ENCODE data around the gene LYPLA2.
A peak's percentile ranks its signal among the peaks of the same experiment; 100 is the strongest.
"Not testable (repeated sequence)": the region's sequence is repeated elsewhere in the genome, so short reads cannot be mapped to it uniquely, and the experiment has no call there.

The LYPLA2 gene

DNA sequence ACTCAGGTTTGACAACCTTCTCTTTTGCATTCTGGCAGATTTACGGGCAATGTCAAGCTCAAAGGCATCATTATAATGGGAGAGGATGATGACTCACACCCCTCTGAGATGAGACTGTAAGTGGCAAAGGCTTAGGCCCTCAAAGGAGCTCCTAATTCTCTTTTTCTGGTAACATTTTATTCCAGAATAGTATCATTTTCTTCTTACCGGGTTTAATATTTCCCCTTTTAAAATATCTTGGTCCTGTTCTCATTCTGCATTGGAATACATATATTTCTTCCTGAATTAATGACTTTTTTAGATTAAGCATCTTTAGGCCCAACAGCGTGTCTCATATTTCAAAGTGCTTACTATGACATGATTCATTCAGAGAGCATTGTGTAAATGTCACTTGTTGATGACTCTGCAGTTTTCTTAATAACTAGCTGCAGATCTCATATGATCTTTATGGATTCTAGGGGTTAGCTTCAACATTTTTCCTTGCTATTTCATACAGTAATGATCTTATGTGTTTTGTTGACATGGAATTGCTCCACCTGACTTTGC lies 11.0 kb upstream of the LYPLA2 start:
- peak; percentile 73 for DNase-seq

DNA sequence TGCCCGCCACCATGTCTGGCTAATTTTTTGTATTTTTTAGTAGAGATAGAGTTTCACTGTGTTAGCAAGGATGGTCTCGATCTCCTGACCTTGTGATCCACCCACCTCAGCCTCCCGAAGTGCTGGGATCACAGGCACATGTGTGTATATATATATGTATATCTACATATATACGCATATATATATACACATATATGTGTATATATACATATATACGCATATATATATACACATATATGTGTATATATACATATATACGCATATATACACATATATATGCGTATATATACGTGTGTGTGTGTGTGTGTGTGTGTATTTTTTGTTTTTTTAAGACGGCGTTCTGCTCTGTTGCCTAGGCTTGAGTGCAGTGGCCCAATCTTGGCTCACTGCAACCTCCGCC lies 7.8 kb upstream of the LYPLA2 start:
- not testable (repeated sequence) for DNase-seq

DNA sequence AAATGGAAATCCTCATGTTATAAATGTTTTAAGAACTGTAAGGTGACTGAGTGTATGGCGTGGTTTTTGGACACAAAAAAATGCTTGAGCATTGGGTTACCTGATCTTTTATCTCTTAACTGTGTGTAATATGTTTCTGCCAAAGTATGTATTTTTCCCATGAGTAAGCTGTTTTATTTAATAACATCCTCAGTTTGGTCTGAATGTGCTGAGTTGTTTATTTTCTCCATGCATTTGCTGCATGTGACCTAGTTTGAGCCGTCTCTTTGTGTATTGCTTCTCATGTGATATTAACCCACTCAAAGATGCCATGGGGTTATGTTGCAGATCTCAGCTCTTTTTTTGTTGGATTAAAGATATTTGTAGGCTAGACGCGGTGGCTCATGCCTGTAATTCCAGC lies 6.1 kb upstream of the LYPLA2 start:
- no peak for DNase-seq

DNA sequence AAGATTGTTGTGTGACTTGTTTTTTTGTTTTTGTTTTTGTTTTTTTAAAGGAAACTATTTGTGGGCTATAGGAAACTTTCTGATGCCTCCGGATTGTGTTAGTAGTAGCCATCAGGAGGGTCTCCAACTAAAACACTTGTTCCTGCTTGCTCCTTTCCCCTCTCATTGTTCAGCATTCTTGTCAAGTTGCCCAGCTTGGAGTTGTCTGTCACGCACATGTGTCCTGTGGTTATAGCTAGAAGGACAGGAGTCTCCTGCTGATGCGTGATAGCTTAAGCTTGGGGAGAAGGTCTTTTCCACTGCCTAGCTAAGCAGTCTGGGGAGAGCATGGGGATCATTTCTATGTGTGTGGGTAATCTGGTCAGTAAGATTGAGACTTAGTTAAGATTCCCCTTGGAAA lies 3.2 kb upstream of the LYPLA2 start:
- no peak for DNase-seq

DNA sequence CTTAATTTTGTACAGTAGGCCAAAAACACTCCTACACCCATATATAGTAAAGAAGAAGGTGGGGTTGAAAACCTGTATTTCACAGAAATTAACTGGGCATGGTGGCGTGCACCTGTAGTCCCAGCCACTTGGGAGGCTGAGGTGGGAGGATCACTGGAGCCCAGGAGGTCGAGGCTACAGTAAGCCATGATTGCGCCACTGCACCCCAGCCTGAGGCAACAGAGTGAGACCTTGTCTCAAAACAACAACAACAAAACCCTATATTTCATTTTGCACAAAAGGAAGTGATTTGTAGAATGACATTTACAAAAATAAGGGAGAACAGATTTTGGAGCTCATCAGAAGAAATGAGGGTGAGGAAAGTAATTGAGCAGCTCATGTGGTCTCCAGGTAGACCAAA lies 2.2 kb upstream of the LYPLA2 start:
- DNase-seq, result no peak

DNA sequence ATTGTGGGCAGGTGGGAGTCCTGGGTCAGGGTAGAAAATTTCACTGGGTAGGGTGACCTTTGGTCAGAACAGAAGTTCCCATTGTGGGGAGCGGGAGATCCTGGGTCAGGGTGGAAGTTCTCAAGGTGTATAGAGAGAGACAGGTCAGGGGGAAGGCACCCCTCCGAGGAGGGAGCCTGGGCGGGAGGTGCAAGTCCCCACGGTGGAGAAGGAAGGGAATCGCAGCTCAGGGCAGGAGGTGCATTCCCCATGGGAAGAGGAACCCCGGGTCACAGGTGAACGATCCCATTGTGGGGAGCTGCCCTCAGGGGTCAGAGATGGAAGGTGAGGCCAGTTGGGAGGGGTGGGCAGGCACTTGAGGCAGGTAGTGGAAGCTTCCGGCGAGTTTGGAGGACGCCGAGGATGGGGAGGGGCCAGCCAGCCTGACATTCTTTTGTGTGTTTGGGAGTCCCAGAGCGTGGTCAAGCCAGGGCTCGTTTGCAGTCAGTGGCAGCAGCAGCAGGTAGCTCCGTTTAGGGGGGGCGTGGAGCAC lies 637 bp downstream of the LYPLA2 start:
- no peak for DNase-seq

DNA sequence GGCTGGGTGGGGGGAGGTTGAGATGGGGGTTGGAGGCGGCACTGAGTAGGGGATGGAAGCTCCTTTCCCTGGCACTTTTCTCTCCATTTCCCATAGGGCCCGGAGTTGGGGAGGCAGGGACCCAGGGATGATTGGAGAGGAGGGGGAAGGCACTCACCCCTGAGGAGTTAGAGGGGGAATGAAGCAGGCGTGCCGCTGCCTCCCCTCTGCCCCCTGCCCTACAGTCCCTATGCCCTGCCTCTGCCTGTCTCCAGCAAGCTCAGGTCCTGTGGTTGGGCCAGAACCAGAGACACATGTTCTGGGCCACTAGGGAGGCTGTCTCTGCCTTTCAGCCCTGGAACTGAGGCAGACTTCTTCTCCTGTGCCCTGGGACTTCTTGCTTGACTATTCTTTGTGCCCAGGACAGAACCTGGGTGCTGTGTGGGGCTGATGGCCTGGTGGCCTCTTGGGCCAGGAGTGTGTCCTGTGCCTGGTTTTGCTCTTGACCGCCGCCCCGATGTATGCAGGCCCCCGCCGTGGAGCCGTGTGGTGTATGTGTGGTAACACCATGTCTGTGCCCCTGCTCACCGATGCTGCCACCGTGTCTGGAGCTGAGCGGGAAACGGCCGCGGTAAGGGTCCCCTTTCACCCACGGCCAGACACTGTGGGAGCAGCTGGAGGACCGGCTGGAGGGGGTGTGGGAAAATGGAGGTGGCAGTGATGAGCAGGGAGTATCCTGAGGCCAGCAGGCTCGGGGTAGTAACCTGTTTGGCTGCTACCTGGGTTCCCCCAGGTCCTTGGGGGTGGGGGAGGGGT lies 1.4 kb downstream of the LYPLA2 start:
- DNase-seq, result no peak

DNA sequence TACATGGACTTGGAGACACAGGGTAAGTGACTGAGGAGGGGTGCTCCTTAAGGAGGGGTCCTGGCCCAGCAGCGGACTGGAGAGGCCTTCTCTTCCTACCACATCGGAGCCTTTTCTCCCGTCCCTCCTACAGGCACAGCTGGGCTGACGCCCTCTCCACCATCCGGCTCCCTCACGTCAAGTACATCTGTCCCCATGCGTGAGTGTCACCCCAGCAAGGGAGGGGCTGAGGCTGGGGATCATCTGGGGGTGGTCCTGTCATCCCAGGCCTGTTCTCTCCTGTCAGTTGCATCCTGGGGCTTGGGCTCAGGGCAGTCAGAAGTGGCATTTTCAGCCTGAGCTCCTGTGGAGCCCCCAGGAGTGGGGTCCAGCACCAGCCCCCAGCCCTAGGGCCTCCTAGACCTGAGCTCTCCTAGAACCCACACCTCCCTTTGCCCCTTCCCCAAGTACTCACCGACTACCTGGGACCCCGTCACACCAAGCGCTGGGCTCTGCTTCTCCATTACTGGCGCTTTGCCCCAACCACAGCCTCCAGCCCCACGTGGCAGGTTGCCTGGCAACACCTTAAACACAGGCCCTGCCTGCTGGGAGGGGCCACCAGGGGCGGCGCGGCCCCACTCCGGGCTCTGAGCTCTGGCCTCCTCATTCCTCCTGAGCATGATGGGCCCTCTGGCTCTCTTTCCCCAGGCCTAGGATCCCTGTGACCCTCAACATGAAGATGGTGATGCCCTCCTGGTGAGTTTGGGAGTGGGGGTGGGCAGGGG lies 2.3 kb downstream of the LYPLA2 start:
- DNase-seq, result peak; percentile 39

DNA sequence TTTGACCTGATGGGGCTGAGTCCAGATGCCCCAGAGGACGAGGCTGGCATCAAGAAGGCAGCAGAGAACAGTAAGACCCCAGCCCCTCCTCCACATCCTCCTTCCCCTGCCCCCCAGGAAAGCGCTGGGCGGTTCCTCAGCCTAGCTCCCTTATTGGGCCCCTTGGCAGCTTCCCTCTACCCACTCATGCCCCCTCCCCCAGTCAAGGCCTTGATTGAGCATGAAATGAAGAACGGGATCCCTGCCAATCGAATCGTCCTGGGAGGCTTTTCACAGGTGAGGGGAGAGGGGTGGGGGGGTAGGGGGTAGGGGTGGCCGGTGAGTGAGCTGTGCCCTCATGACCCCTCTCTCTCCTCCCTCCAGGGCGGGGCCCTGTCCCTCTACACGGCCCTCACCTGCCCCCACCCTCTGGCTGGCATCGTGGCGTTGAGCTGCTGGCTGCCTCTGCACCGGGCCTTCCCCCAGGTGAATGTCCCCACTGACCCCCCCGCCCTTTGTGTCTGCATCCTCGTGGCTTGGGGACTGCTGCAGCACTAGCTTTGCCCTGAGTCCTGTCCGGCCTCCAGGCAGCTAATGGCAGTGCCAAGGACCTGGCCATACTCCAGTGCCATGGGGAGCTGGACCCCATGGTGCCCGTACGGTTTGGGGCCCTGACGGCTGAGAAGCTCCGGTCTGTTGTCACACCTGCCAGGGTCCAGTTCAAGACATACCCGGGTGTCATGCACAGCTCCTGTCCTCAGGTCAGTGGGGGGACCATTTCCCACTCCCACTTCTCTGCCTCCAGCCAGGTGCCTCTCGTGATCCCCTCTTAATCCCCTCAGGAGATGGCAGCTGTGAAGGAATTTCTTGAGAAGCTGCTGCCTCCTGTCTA lies 3.2 kb downstream of the LYPLA2 start:
- no peak for DNase-seq

DNA sequence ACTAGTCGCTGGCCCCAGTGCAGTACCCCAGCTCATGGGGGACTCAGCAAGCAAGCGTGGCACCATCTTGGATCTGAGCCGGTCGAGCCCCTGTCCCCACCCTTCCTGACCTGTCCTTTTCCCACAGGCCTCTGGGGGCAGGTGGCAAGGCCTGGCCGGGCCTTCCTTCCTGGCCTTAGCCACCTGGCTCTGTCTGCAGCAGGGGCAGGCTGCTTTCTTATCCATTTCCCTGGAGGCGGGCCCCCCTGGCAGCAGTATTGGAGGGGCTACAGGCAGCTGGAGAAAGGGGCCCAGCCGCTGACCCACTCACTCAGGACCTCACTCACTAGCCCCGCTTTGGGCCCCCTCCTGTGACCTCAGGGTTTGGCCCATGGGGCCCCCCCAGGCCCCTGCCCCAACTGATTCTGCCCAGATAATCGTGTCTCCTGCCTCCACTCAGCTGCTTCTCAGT lies 3.8 kb downstream of the LYPLA2 start:
- not testable (repeated sequence) for DNase-seq

DNA sequence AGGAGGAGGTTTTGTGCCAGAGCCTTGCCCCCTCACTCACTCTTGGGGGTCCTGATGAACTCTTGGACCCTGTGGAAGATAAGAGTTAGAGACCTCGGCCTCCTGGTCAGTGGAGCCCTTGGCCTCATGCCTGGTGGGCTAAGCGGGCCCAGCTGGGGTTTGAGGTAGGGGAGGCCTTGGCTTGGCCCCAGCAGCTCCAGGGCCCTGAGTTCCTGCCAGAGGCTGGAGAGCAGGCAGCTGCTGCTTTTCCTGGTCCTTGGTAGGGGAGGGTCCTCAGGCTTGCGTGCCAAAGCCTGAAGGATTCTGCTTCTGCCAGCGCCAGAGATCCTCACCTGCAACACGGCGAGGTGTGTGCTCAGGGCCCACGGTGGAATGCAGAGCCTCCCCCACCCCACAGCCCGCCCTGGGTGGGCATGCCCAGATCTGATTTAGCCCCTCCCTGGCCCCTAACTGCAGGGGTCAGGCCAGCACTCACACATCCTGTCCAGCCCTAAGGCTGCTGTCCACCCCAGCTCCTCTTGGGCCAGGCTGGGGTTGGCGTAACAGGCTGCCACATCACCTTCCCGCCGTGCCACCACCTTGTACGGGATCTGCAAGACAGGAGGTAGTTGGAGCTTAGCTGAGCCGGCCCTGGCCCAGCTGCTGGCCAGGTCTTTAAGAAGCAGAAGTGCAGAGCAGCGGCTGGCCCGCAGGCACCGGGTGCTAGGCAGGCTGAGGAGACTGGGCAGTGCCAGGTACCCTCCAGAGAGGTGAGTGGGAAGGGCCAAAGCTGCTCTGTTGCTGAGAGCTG lies 4.9 kb downstream of the LYPLA2 start:
- DNase-seq, result no peak

DNA sequence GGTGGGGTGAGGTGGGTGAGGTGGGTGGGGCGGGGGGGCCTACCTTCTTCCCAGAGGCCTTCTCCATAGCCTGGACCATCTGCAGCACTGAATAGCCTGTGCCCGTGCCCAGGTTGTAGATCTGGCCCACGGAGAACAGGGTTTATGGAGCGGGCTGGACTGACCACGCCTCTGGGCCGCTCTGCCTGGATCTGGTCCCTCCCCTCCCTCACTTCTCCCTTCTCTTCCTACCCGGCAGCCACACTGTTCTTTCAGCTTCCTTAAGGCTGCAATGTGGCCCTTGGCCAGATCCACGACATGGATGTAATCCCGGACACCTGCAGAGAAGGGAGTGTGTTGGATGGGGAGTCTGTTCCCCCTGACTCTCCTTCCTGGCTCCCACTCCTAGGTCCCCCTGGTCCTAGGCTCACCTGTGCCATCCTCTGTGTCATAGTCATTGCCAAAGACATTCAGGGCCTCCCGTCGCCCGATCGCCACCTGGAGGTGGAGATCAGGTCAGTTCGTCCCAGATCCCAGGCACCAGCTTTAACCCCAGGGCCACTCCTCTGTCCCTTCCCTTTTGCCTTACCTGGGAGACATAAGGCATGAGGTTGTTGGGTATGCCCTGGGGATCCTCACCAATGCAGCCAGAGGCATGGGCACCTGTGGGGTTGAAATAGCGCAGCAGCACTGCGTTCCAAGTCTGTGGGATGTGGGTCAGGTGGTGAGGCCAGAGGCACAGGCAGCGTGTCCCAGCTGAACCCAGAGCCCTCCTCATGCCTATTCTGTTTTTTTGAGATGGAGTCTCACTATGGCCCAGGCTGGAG lies 5.7 kb downstream of the LYPLA2 start:
- DNase-seq, result no peak

DNA sequence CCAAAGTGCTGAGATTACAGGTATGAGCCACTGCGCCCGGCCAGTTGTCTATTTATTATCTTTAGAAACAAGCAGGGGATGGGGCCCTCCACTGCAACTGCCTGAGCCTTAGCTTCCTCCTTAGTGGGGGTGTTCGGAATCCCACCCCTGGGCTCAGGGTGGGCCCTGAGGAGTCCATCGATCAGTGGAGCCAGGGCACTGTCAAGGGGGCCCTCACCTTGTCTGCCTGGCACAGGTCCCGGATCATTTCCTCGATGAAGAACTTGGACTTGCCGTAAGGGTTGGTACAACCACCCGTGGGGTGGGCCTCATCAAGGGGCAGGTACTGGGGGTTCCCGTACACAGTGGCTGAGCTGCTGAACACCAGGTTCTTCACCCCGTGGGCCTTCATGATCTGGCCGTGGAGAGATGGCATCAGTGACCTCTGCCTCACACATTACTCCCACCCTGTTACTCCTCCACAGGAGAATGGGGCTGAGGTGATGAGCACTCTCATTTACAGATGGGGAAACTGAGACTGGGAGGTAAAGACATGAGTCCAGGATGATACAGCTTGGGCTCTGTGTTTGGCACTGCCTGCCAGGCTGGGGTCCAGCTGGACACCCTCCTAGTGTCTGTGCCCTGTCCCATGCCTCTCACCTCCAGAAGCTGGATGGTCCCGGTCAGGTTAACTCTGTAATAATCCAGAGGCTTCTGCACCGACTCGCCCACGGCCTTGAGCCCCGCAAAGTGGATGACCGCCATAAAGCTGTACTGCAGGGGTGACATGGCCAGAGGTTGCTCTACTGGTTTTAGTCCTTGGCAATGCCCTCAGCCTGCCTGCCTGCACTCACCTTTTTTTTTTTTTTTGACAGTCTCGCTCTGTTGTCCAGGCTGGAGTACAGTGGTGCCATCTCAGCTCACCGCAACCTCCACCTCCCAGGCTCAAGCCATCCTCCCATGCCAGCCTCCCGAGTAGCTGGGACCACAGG lies 6.8 kb downstream of the LYPLA2 start:
- DNase-seq, result no peak

DNA sequence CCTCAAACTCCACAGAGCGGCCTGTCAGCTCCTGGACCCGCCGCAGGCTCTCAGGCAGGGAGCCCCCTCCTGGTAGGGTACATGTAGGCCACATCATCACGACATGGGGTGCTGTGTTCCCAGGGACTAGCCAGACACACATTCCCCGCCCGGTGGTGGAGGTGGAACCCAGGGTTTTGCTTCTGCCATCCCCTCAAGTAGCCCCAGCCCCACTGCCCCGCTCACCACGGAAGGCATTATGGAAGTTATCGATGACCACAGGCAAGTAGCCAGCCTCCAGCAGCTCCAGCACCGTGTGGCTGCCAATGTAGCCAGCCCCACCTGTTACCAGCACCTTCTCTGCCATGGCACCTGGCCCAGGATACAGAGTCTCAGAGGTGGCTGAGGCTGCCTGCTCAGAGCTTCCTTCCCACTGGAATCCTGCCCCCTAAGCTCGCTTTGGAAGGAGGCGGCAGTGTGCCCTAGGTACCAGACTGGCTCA lies 7.8 kb downstream of the LYPLA2 start:
- no peak for DNase-seq

DNA sequence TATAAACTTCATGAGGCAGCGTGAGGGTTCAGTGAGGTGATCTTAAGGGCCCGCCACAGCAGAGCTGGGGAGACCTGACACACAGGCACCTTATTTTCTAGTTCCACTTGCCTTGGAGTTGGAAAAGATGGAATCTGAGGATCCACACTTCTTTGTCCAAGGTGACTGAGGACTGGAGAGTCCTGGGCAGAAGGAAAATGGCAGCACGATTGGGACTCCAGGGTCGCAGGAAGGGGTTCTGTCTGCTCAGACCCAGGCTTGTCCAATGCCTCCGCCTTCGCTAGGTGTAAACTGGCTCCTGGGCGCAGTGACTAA lies 8.3 kb downstream of the LYPLA2 start:
- no peak for DNase-seq

DNA sequence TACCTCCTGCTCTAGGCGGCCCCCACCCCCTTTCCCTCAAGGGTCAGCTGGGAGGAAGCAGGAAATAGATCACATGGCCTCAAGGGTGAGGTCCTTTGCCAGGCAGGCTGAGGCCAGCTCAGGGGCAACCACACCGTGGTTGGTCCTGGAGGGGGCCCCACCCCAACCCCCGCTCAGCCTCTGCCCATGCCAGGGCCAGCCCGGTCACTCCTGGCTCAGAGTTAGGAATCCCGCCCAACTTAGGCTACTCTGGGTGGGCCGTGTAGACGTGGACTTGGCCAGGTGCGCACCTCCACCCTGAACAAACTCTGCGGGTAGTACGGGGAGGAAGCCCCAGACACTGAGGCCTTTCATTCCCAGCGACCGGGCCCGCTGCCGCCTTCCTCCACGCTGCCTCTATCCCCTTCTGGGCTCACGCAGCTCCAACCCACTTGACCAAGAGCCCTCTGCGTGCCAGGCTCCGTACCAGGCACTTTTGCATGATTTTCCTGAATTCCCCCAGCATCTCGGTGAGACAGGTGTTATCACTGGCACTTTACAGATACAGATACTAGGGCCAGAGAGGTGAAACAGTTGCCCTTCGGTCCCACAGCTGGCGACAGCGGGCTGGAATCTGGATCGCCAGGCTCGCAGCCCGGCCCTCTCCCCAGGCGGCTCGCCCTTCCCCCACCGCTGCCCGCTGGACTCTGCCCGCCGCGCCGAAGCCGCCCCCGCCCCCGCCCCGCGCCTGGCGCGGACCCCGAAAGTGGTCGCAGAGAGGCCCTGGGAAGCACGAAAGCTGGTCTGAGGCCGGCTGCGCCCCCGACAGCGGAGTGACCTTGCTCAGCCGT lies 8.8 kb downstream of the LYPLA2 start:
- peak; percentile 57 for DNase-seq

DNA sequence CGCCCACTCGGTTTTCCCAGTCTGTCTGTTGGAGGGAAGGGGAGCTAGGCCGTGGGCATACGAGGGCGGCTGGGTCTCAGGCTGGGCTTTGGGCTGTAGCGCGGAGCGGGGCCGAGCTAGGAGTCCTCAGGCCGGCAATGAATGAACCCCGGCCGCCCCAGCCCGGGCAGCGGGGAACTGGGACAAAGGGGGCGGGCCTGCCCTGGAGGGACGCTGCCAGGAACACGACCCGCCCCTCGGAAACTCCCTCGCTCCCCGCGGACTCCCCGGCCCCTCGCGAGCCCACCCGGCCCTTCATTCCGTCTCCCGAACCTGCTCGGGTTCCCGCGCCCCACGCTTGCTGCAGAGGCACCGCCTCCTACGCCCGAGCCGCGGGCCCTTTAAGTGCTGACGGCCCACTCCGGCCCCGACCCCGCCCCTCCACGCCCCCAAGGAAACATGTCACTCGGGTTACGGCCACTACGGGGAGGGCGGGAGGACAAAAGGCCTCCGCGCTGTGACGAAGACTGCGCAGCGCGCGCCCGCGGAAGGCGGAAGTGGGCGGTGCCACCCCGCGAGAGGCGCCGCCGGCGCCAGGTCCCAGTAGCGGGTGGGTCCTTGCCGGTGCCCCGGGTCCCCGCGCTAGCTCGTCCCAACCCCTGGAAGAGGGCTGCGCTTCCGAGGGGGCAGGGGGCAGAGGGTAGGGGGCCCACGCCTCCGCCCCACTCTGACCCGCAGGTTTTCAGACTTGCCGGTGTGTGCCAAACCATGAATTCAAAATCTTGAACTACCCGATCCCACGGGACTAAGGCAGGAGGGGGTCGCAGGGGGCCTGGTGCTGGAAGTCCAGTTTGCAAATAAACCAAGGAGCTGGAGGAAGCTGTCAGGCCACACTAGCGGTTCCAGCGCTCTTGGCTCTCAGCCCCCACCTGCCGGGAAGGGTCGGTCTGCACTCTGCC lies 9.7 kb downstream of the LYPLA2 start, which contains the start of gene GALE:
TSS of gene GALE (minus strand) at position 355 of the 938 bp plus-strand sequence. CDS start 1,747 bp downstream, outside the sequence.
- peak; percentile 96 for DNase-seq
